Limb (tissue), 2 donors: ENCODE measurements around the gene TRPM8.
"Not testable (repeated sequence)": the region's sequence is repeated elsewhere in the genome, so short reads cannot be mapped to it uniquely, and the experiment has no call there.

ENCODE experiments used
- DNase-seq, 2 donors: peaks; one replicate each; pipeline ENCODE4 v3.0.0-alpha.2; 2016; ENCODE audit errors: extremely low spot score in 2 of 2

The TRPM8 gene

GRCh38 chr2:233917116-233917515 lies at the start of gene TRPM8:
Gene TRPM8 (plus strand): TSS chr2:233917373. CDS start chr2:233926538, 9,165 bp downstream.
- no peak for DNase-seq

- peak; percentile 27 to 62 for DNase-seq
These were observed 49.1 kb upstream of the TRPM8 start, which contains the start of gene MSL3B for GRCh38 chr2:233867993-233868532. Gene MSL3B (minus strand): TSS chr2:233868386.

- no peak for DNase-seq
These were observed 45.7 kb upstream of the TRPM8 start for GRCh38 chr2:233871432-233871831.

GRCh38 chr2:233872125-233872524 lies 45.0 kb upstream of the TRPM8 start:
- DNase-seq: not testable (repeated sequence)

GRCh38 chr2:233882353-233882752 lies 34.8 kb upstream of the TRPM8 start:
- no peak for DNase-seq

GRCh38 chr2:233892793-233893192 lies 24.4 kb upstream of the TRPM8 start:
- DNase-seq: no peak

- DNase-seq: not testable (repeated sequence)
These were observed 20.9 kb upstream of the TRPM8 start for GRCh38 chr2:233896253-233896652.

GRCh38 chr2:233901367-233901766 lies 15.8 kb upstream of the TRPM8 start:
- DNase-seq: no peak

GRCh38 chr2:233901884-233902283 lies 15.3 kb upstream of the TRPM8 start:
- DNase-seq: no peak

- no peak for DNase-seq
These were observed 11.2 kb upstream of the TRPM8 start for GRCh38 chr2:233905945-233906344.

GRCh38 chr2:233907627-233908026 lies 9.5 kb upstream of the TRPM8 start:
- DNase-seq: no peak

- DNase-seq: peak; percentile 49 to 75
These were observed 4.3 kb upstream of the TRPM8 start for GRCh38 chr2:233912691-233913423.

GRCh38 chr2:233915128-233915527 lies 2.0 kb upstream of the TRPM8 start:
- DNase-seq: no peak

GRCh38 chr2:233919319-233919718 lies 2.1 kb downstream of the TRPM8 start:
- DNase-seq: no peak

- no peak for DNase-seq
These were observed 2.8 kb downstream of the TRPM8 start for GRCh38 chr2:233919938-233920337.

GRCh38 chr2:233922471-233922870 lies 5.3 kb downstream of the TRPM8 start:
- no peak for DNase-seq

- no peak for DNase-seq
These were observed 8.2 kb downstream of the TRPM8 start for GRCh38 chr2:233925402-233925801.

GRCh38 chr2:233926806-233927205 lies 9.6 kb downstream of the TRPM8 start:
- DNase-seq: no peak

- no peak for DNase-seq
These were observed 11.6 kb downstream of the TRPM8 start for GRCh38 chr2:233928594-233929351.

GRCh38 chr2:233929352-233930022 lies 12.3 kb downstream of the TRPM8 start:
- DNase-seq: no peak

- no peak for DNase-seq
These were observed 17.4 kb downstream of the TRPM8 start for GRCh38 chr2:233934524-233934923.

GRCh38 chr2:233935426-233935825 lies 18.3 kb downstream of the TRPM8 start:
- no peak for DNase-seq
